Breast epithelium (tissue), 3 donors: Measurements from ENCODE around the gene SYNE1.

ENCODE experiments used
- POLR2A ChIP-seq: fragments of 450-650 bp; IDR thresholded peaks from one replicate; pipeline ENCODE4 v1.6.1; 2016; ENCODE audit warnings: antibody characterized with exemption, mild to moderate bottlenecking, moderate library complexity
- POLR2AphosphoS5 ChIP-seq, 3 donors: sonication (generic); formaldehyde crosslinking; IDR thresholded peaks; one replicate each; pipeline ENCODE4 v1.6.1; 2017; ENCODE audit warnings: antibody characterized with exemption in 3 of 3
- TF ChIP-seq, protein P1 (sequence below), 3 donors: fragments of 450-650 bp; IDR thresholded peaks; one replicate each; pipeline ENCODE4 v1.5.1; 2016 to 2017; ENCODE audit warnings: antibody characterized with exemption in 3 of 3, mild to moderate bottlenecking in 3 of 3, moderate library complexity in 3 of 3

DNA sequence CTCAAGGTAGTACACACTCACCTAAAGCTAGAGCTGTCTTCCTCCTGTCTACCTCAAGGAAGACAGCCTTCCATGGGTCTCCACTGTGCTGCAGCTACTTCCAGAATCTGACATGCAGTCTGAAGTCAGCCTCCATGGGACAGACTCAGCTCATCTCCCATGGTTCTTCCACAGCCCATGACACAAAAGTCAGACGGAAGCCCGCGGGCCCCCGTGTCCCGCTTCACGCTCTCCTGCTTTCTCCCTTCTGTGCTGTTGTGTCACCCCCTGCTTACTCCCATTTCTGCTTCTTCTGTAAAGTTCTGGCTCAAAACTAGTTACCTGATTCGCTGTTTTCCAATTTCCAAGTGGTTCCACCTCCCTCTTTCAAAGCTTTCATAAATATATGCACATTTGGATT, 184.5 kb downstream of the SYNE1 start:
- TF ChIP-seq, protein P1, sequence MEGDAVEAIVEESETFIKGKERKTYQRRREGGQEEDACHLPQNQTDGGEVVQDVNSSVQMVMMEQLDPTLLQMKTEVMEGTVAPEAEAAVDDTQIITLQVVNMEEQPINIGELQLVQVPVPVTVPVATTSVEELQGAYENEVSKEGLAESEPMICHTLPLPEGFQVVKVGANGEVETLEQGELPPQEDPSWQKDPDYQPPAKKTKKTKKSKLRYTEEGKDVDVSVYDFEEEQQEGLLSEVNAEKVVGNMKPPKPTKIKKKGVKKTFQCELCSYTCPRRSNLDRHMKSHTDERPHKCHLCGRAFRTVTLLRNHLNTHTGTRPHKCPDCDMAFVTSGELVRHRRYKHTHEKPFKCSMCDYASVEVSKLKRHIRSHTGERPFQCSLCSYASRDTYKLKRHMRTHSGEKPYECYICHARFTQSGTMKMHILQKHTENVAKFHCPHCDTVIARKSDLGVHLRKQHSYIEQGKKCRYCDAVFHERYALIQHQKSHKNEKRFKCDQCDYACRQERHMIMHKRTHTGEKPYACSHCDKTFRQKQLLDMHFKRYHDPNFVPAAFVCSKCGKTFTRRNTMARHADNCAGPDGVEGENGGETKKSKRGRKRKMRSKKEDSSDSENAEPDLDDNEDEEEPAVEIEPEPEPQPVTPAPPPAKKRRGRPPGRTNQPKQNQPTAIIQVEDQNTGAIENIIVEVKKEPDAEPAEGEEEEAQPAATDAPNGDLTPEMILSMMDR (IDR thresholded peaks at IDR 0.05), result no peak
- TF ChIP-seq POLR2AphosphoS5 (IDR thresholded peaks at IDR 0.05) (no peak), POLR2A (no peak)
